Endothelial cell of umbilical vein (primary cell): ENCODE data around the gene RHEX. TPM values are rescaled to one million over a fixed set of nuclear protein-coding genes. Genes with fewer than 3 reads are reported as not detected.

Experiments used
- BruUV-seq: library from RNA; stranded (reverse); fragments of 400-500 nt; replicated peaks from 2 replicates; lab custom pipeline; 2021; lab: Mats Ljungman, UMichigan
- CTCF ChIA-PET: fragments of 300-600, 350-600 bp; sonication (Branson Sonifier 250); formaldehyde crosslinking; loops from one replicate; lab custom pipeline; 2021; ENCODE audit warnings: antibody characterized with exemption, inconsistent platforms; lab: Charles Lee
- POLR2A ChIA-PET: fragments of 300-600, 350-600 bp; sonication (Branson Sonifier 250); formaldehyde crosslinking; loops from one replicate; lab custom pipeline; 2021; ENCODE audit warnings: antibody characterized with exemption, inconsistent platforms; lab: Charles Lee
- DNase-seq: peaks from one replicate; pipeline ENCODE4 v3.0.0-alpha.2; 2011; ENCODE audit warnings: low read depth, low spot score
- FAIRE-seq: peaks from 2 replicates; lab custom pipeline; 2011; peaks lifted over from hg19 to GRCh38; lab: Jason Lieb, UNC
- H2AFZ ChIP-seq: 2 replicates; pipeline ENCODE4 v1.6.0; 2012; ENCODE audit warnings: low read depth, low read length, control low read depth, inconsistent platforms
- H3K27ac ChIP-seq: 2 replicates; pipeline ENCODE4 v1.5.1; 2011; ENCODE audit warnings: low read depth, mild to moderate bottlenecking, control low read depth, low read length, moderate library complexity; ENCODE audit not compliant: insufficient read depth
- H3K27me3 ChIP-seq, 2 experiments: 2 replicates each; pipeline versions ENCODE4 v1.6.0 to v1.6.1; 2011; ENCODE audit warnings: low read length in 2 of 2, mixed read lengths in 1 of 2; ENCODE audit not compliant: control insufficient read depth in 2 of 2, insufficient read depth in 2 of 2
- H3K36me3 ChIP-seq, 2 experiments: 2 replicates in 1 of 2; 3 replicates in 1 of 2; pipeline ENCODE4 v1.5.1; 2011; ENCODE audit warnings: low read length in 2 of 2, mild to moderate bottlenecking in 1 of 2, moderate library complexity in 1 of 2; ENCODE audit not compliant: control insufficient read depth in 2 of 2, insufficient read depth in 2 of 2; ENCODE audit errors: extremely low read depth in 1 of 2
- H3K4me1 ChIP-seq: 3 replicates; pipeline ENCODE4 v1.5.1; 2011; ENCODE audit warnings: mild to moderate bottlenecking, low read length; ENCODE audit not compliant: control insufficient read depth, insufficient read depth; ENCODE audit errors: extremely low read depth
- H3K4me2 ChIP-seq: 2 replicates; pipeline ENCODE4 v1.6.1; 2011; ENCODE audit warnings: low read length, control low read depth, mixed read lengths; ENCODE audit not compliant: insufficient read depth
- H3K4me3 ChIP-seq, 3 experiments: fragments of 200-600 bp in 1 of 3; sonication (generic), shearing (Covaris generic) in 1 of 3; replicated peaks in 1 of 3; 2 replicates each; pipeline ENCODE4 v1.5.1; 2011 to 2016; ENCODE audit warnings: control low read depth in 3 of 3, low read length in 3 of 3, mild to moderate bottlenecking in 2 of 3, inconsistent platforms in 1 of 3, low read depth in 1 of 3, moderate library complexity in 1 of 3; ENCODE audit not compliant: insufficient read depth in 1 of 3
- H3K79me2 ChIP-seq: 2 replicates; pipeline ENCODE4 v1.6.0; 2012; ENCODE audit warnings: low read length, inconsistent platforms; ENCODE audit not compliant: control insufficient read depth, insufficient read depth
- H3K9ac ChIP-seq: replicated peaks from 2 replicates; pipeline ENCODE3; 2011; ENCODE audit warnings: low read length, control low read depth; ENCODE audit not compliant: insufficient read depth; ENCODE audit errors: extremely low read depth
- H3K9me1 ChIP-seq: replicated peaks from 3 replicates; pipeline ENCODE4 v1.6.0; 2011; ENCODE audit warnings: mild to moderate bottlenecking, low read length; ENCODE audit not compliant: control insufficient read depth, insufficient read depth; ENCODE audit errors: extremely low read depth
- H3K9me3 ChIP-seq: replicated peaks from 2 replicates; pipeline ENCODE4 v1.5.1; 2012; ENCODE audit warnings: low read length, inconsistent platforms; ENCODE audit not compliant: control insufficient read depth, insufficient read depth
- H4K20me1 ChIP-seq: replicated peaks from 2 replicates; pipeline ENCODE3; 2011; ENCODE audit warnings: mild to moderate bottlenecking, low read length; ENCODE audit not compliant: control insufficient read depth, insufficient read depth; ENCODE audit errors: extremely low read depth
- EZH2 ChIP-seq: IDR thresholded peaks from 2 replicates; pipeline ENCODE4 v1.6.1; 2012; ENCODE audit warnings: borderline replicate concordance, low read depth, mild to moderate bottlenecking, moderate library complexity, low read length, inconsistent platforms; ENCODE audit not compliant: severe bottlenecking
- GATA2 ChIP-seq: IDR thresholded peaks from 2 replicates; pipeline ENCODE4 v1.7.0; 2011; ENCODE audit warnings: low read depth, mild to moderate bottlenecking, moderate library complexity, mixed read lengths, low read length; ENCODE audit not compliant: insufficient read length, insufficient read depth
- JUN ChIP-seq: IDR thresholded peaks from 2 replicates; pipeline ENCODE4 v1.6.1; 2011; ENCODE audit warnings: borderline replicate concordance, low read depth; ENCODE audit not compliant: insufficient read length, insufficient read depth
- POLR2A ChIP-seq: IDR thresholded peaks from 2 replicates; pipeline ENCODE4 v1.6.1; 2012; ENCODE audit warnings: low read depth, mild to moderate bottlenecking, control low read depth, low read length
- dilution Hi-C: fragments of 300-500 bp; cut with MboI; formaldehyde crosslinking; loops from one replicate; pipeline ENCODE4 v1.15.0; 2019; ENCODE audit warnings: low sequenced_read_pairs; ENCODE audit not compliant: extremely low pct_ligation_motif_present
- intact Hi-C: fragments of 100-400 bp; cut with micrococcal nuclease; formaldehyde crosslinking; loops from one replicate; pipeline ENCODE4 v1.10.0; 2022
- polyA plus RNA-seq, 4 experiments: library from polyadenylated mRNA; depleted of rRNA in 3 of 4; stranded (reverse) in 3 of 4; unstranded in 1 of 4; fragments of >200 nt; gene quantifications; 2 replicates each; pipeline versions ENCODE4 v1.2.1 to v1.2.3, GENCODE V29; 2011 to 2012; ENCODE audit warnings: missing spikeins in 1 of 4
- total RNA-seq: library from RNA; stranded (reverse); gene quantifications from 2 replicates; pipeline ENCODE4 v1.2.3, GENCODE V29; 2021
- TF ChIP-seq, protein P1 (sequence below): IDR thresholded peaks from 2 replicates; pipeline ENCODE4 v1.6.1; 2011; ENCODE audit not compliant: insufficient read depth, insufficient read length
- TF ChIP-seq, protein P2 (sequence below), 2 donors: IDR thresholded peaks; 1 replicate in 1 of 2; 2 replicates in 1 of 2; pipeline ENCODE4 v1.5.1; 2011; ENCODE audit warnings: low read length in 2 of 2, mild to moderate bottlenecking in 2 of 2, moderate library complexity in 2 of 2, control low read depth in 1 of 2, inconsistent platforms in 1 of 2, low read depth in 1 of 2; ENCODE audit not compliant: insufficient read depth in 1 of 2; ENCODE audit errors: extremely low read depth in 1 of 2

Gene RHEX
- total and polyA plus RNA-seq, 2 donors (not counting 3 experiments of a cell fraction or from before 2014, with no cell fraction given), result not detected

GRCh38 chr1:206114692-206115640 is 62.0 kb downstream of the RHEX start:
- H3K4me1 ChIP-seq, result peaks cover 4% of the 10 kb centered on the region
- TF ChIP-seq EZH2 (no peak), GATA2 (no peak), POLR2A (no peak), JUN (no peak)
- TF ChIP-seq, protein P1, sequence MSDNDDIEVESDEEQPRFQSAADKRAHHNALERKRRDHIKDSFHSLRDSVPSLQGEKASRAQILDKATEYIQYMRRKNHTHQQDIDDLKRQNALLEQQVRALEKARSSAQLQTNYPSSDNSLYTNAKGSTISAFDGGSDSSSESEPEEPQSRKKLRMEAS, result no peak
- TF ChIP-seq, protein P2, sequence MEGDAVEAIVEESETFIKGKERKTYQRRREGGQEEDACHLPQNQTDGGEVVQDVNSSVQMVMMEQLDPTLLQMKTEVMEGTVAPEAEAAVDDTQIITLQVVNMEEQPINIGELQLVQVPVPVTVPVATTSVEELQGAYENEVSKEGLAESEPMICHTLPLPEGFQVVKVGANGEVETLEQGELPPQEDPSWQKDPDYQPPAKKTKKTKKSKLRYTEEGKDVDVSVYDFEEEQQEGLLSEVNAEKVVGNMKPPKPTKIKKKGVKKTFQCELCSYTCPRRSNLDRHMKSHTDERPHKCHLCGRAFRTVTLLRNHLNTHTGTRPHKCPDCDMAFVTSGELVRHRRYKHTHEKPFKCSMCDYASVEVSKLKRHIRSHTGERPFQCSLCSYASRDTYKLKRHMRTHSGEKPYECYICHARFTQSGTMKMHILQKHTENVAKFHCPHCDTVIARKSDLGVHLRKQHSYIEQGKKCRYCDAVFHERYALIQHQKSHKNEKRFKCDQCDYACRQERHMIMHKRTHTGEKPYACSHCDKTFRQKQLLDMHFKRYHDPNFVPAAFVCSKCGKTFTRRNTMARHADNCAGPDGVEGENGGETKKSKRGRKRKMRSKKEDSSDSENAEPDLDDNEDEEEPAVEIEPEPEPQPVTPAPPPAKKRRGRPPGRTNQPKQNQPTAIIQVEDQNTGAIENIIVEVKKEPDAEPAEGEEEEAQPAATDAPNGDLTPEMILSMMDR (IDR thresholded peaks at IDR 0.05; ENCODE audit: extremely low read depth in 1 of 2, insufficient read depth in 1 of 2, low read depth in 1 of 2, low read length in 2 of 2), result no peak
- peaks cover 14 to 17% of the 10 kb centered on the region in 2 experiments for H3K27me3 ChIP-seq
- H3K4me3 ChIP-seq, result no peak overlapping the region
- ChIA-PET POLR2A (interaction anchor here (0.6 kb wide), 1 partner anchor 523 kb away, joined by 6 read pairs; no protein-coding TSS in a partner anchor), CTCF (interaction anchor here (0.7 to 5.2 kb wide), 6 partner anchors 9 to 196 kb away, joined by 3 to 31 read pairs (median 4); no protein-coding TSS in a partner anchor)
- no peak overlapping the region for H3K4me2 ChIP-seq
- no peaks in the 10 kb centered on the region for H3K9me1 ChIP-seq
- BruUV-seq, result no TSS peak
- H4K20me1 ChIP-seq, result no peaks in the 10 kb centered on the region
- H3K27ac ChIP-seq, result no peak overlapping the region
- dilution Hi-C loops (loop anchor here (25.0 kb wide), 1 partner anchor 128 kb away; no protein-coding TSS in a partner anchor), intact Hi-C loops (no loop called here)
- H3K9me3 ChIP-seq, result no peaks in the 10 kb centered on the region
- DNase-seq (no peak), FAIRE-seq (no peak)
- H3K36me3 ChIP-seq, result no peaks in the 10 kb centered on the region
- H3K79me2 ChIP-seq, result no peaks in the 10 kb centered on the region
- no peak overlapping the region for H3K9ac ChIP-seq
- no peak overlapping the region for H2AFZ ChIP-seq
